HCT116 (cell line): ENCODE measurements around the gene OGG1. TPM values are rescaled to one million over a fixed set of nuclear protein-coding genes. Genes with fewer than 3 reads are reported as not detected.

Experiments
- ATAC-seq: fragments of 200-7000 bp; cut with Tn5 transposase; 2 replicates; pipeline ENCODE4 v1.9.1; 2020; ENCODE audit warnings: mild to moderate bottlenecking, moderate library complexity
- BruUV-seq: library from RNA; stranded (reverse); fragments of 400-500 nt; replicated peaks from 2 replicates; lab custom pipeline; 2021; lab: Mats Ljungman, UMichigan
- CTCF ChIA-PET: fragments of 300-600 bp; sonication (Branson Sonifier 250); formaldehyde crosslinking; loops from one replicate; lab custom pipeline; 2021; ENCODE audit warnings: antibody characterized with exemption; lab: Charles Lee
- POLR2A ChIA-PET: fragments of 300-600, 350-600 bp; sonication (Branson Sonifier 250); formaldehyde crosslinking; loops from one replicate; lab custom pipeline; 2021; ENCODE audit warnings: antibody characterized with exemption; lab: Charles Lee
- RAD21 ChIA-PET, 2 experiments: fragments of 300-600 bp; sonication (Branson Sonifier 250); formaldehyde crosslinking; loops; one replicate each; lab custom pipeline; 2023; ENCODE audit warnings: low total read pairs in 2 of 2; ENCODE audit not compliant: uncharacterized antibody in 2 of 2, unreplicated experiment in 2 of 2, low non-redundant PET in 1 of 2; lab: Charles Lee
- DNase-seq: peaks from one replicate; pipeline ENCODE4 v3.0.0-alpha.2; 2010; ENCODE audit warnings: low read depth, low spot score
- H2AFZ ChIP-seq: fragments of 200-600 bp; shearing (Covaris generic), sonication (generic); 2 replicates; pipeline ENCODE4 v1.6.1; 2017; ENCODE audit warnings: low read depth, mixed run types, mixed read lengths, antibody characterized with exemption, low read length; ENCODE audit not compliant: poor library complexity, severe bottlenecking
- H3K27ac ChIP-seq: 2 replicates; pipeline ENCODE4 v1.5.1; 2012; ENCODE audit warnings: low read depth, low read length
- H3K27me3 ChIP-seq: fragments of 200-600 bp; sonication (generic); 2 replicates; pipeline ENCODE4 v1.6.1; 2016; ENCODE audit warnings: mixed run types, low read length, mixed read lengths; ENCODE audit not compliant: insufficient read depth
- H3K36me3 ChIP-seq, 2 experiments: fragments of 200-500 bp in 1 of 2; fragments of 200-600 bp in 1 of 2; sonication (Bioruptor generic) in 1 of 2; sonication (generic) in 1 of 2; 2 replicates each; pipeline versions ENCODE4 v1.5.1 to v1.6.1; 2014 to 2016; ENCODE audit warnings: low read length in 2 of 2, inconsistent platforms in 1 of 2, mixed read lengths in 1 of 2, mixed run types in 1 of 2; ENCODE audit not compliant: insufficient read depth in 2 of 2, control insufficient read depth in 1 of 2
- H3K4me1 ChIP-seq, 2 experiments: fragments of 200-600 bp in 1 of 2; sonication (generic) in 1 of 2; 2 replicates each; pipeline versions ENCODE4 v1.5.1 to v1.6.1; 2012 to 2017; ENCODE audit warnings: low read length in 2 of 2, inconsistent platforms in 1 of 2, mild to moderate bottlenecking in 1 of 2, mixed read lengths in 1 of 2, mixed run types in 1 of 2, moderate library complexity in 1 of 2; ENCODE audit not compliant: insufficient read depth in 2 of 2, control insufficient read depth in 1 of 2
- H3K4me2 ChIP-seq: fragments of 200-600 bp; sonication (generic); 2 replicates; pipeline ENCODE4 v1.6.1; 2017; ENCODE audit warnings: mixed run types, low read length, mixed read lengths
- H3K4me3 ChIP-seq, 2 experiments: fragments of 200-600 bp in 1 of 2; sonication (generic) in 1 of 2; replicated peaks in 1 of 2; 2 replicates each; pipeline ENCODE4 v1.5.1; 2011 to 2016; ENCODE audit warnings: low read length in 2 of 2, control low read depth in 1 of 2, low read depth in 1 of 2, mild to moderate bottlenecking in 1 of 2, mixed read lengths in 1 of 2, mixed run types in 1 of 2
- H3K79me2 ChIP-seq: fragments of 200-600 bp; sonication (generic); 2 replicates; pipeline ENCODE4 v1.6.1; 2017; ENCODE audit warnings: mild to moderate bottlenecking, mixed run types, low read length, moderate library complexity, mixed read lengths; ENCODE audit not compliant: insufficient read depth
- H3K9ac ChIP-seq: fragments of 200-600 bp; sonication (generic); 2 replicates; pipeline ENCODE4 v1.6.1; 2016; ENCODE audit warnings: low read length, mixed read lengths
- H3K9me2 ChIP-seq: fragments of 200-600 bp; sonication (generic), shearing (Covaris generic); 2 replicates; pipeline ENCODE4 v1.6.1; 2017; ENCODE audit warnings: mixed run types, mild to moderate bottlenecking, moderate library complexity; ENCODE audit not compliant: insufficient read depth
- H3K9me3 ChIP-seq, 2 experiments: fragments of 200-500 bp in 1 of 2; fragments of 200-600 bp in 1 of 2; sonication (Bioruptor generic) in 1 of 2; sonication (generic) in 1 of 2; 2 replicates each; pipeline ENCODE4 v1.6.1; 2014 to 2017; ENCODE audit warnings: low read length in 2 of 2, mixed read lengths in 2 of 2, inconsistent platforms in 1 of 2, low read depth in 1 of 2, mild to moderate bottlenecking in 1 of 2, mixed run types in 1 of 2, moderate library complexity in 1 of 2; ENCODE audit not compliant: control insufficient read depth in 1 of 2, insufficient read depth in 1 of 2
- H4K20me1 ChIP-seq: fragments of 200-600 bp; sonication (generic), shearing (Covaris generic); 2 replicates; pipeline ENCODE4 v1.6.1; 2017; ENCODE audit warnings: mixed run types, mild to moderate bottlenecking, moderate library complexity; ENCODE audit not compliant: insufficient read depth
- CBX3 ChIP-seq: IDR thresholded peaks from 2 replicates; pipeline ENCODE4 v1.6.1; 2012; ENCODE audit warnings: low read depth
- EZH2 ChIP-seq: fragments of 200-600 bp; sonication (generic); IDR thresholded peaks from 2 replicates; pipeline ENCODE4 v1.6.1; 2017; ENCODE audit warnings: antibody characterized with exemption, mixed run types
- EZH2phosphoT487 ChIP-seq: fragments of 200-600 bp; IDR thresholded peaks from 2 replicates; pipeline ENCODE4 v1.6.1; 2018; ENCODE audit warnings: antibody characterized with exemption, borderline replicate concordance
- JUND ChIP-seq: IDR thresholded peaks from 2 replicates; pipeline ENCODE4 v1.6.1; 2012
- POLR2AphosphoS5 ChIP-seq: IDR thresholded peaks from 2 replicates; pipeline ENCODE4 v1.6.1; 2011; ENCODE audit warnings: mild to moderate bottlenecking, low read depth, low read length, moderate library complexity
- SIN3A ChIP-seq: IDR thresholded peaks from 2 replicates; pipeline ENCODE4 v1.6.1; 2012; ENCODE audit warnings: low read depth
- TCF7L2 ChIP-seq: IDR thresholded peaks from 2 replicates; pipeline ENCODE4 v1.7.0; 2011; ENCODE audit warnings: borderline replicate concordance, inconsistent platforms; ENCODE audit not compliant: insufficient read depth, insufficient read length; ENCODE audit errors: extremely low read depth
- intact Hi-C: fragments of 100-400 bp; cut with micrococcal nuclease; formaldehyde crosslinking; loops from 2 replicates; pipeline ENCODE4 v1.10.0; 2022
- total RNA-seq: library from RNA; stranded (reverse); gene quantifications from one replicate; pipeline ENCODE4 v1.2.1, GENCODE V29; 2021; ENCODE audit not compliant: unreplicated experiment
- TF ChIP-seq, protein P1 (sequence below), 3 experiments: fragments of 200-600 bp in 1 of 3; sonication (generic) in 1 of 3; IDR thresholded peaks in 2 of 3; conservative IDR thresholded peaks in 1 of 3; 2 replicates each; pipeline ENCODE4 v1.5.1; 2012 to 2017; ENCODE audit warnings: low read depth in 2 of 3, low read length in 2 of 3, antibody characterized with exemption in 1 of 3, borderline replicate concordance in 1 of 3, control low read depth in 1 of 3, mild to moderate bottlenecking in 1 of 3, mixed read lengths in 1 of 3, mixed run types in 1 of 3, moderate library complexity in 1 of 3; ENCODE audit not compliant: insufficient read depth in 1 of 3

OGG1 gene
- total RNA-seq, 1 experiment from 2014 or later: 16.3 TPM

DNA sequence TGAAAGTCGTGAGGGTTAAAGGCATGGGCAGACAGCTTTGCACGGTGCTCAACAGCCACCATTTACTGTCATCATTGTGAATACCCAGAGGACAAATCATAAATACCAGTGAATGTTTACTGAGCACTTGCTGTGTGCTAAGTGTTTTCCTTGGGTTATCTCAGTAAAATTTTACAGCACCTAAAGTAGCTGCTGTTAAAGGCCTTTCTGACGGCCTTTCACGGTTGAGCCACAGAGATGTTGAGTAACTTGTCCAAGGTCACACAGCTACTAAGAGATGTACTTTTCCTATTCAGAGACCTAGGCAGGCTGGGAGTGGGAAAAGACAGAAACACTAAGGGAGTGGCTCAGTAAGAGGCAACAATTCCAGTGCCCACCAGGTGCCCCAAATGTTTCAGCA is 46.5 kb upstream of the OGG1 start:
- no peak overlapping the region for H3K27ac ChIP-seq
- H3K27me3 ChIP-seq: no peaks in the 10 kb centered on the region
- H3K4me2 ChIP-seq: no peak overlapping the region
- peaks cover 0 to 9% of the 10 kb centered on the region in 2 experiments; a peak in 2 of 4 replicates for H3K4me1 ChIP-seq
- TF ChIP-seq JUND (no peak), EZH2 (no peak), TCF7L2 (no peak), POLR2AphosphoS5 (no peak), CBX3 (no peak)
- TF ChIP-seq, protein P1, sequence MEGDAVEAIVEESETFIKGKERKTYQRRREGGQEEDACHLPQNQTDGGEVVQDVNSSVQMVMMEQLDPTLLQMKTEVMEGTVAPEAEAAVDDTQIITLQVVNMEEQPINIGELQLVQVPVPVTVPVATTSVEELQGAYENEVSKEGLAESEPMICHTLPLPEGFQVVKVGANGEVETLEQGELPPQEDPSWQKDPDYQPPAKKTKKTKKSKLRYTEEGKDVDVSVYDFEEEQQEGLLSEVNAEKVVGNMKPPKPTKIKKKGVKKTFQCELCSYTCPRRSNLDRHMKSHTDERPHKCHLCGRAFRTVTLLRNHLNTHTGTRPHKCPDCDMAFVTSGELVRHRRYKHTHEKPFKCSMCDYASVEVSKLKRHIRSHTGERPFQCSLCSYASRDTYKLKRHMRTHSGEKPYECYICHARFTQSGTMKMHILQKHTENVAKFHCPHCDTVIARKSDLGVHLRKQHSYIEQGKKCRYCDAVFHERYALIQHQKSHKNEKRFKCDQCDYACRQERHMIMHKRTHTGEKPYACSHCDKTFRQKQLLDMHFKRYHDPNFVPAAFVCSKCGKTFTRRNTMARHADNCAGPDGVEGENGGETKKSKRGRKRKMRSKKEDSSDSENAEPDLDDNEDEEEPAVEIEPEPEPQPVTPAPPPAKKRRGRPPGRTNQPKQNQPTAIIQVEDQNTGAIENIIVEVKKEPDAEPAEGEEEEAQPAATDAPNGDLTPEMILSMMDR (IDR thresholded peaks at IDR 0.05 in 2 of 3, conservative IDR thresholded peaks at IDR 0.05 in 1 of 3; ENCODE audit: borderline replicate concordance in 1 of 3, insufficient read depth in 1 of 3, low read depth in 2 of 3, low read length in 2 of 3): no peak
- ChIA-PET POLR2A (no interaction called here), CTCF (no interaction called here), RAD21 (no interaction called here)
- ATAC-seq (no peak), DNase-seq (no peak)
- intact Hi-C loops: no loop called here
- no peaks in the 10 kb centered on the region for H3K79me2 ChIP-seq
- H2AFZ ChIP-seq: no peak overlapping the region
- peaks cover 0 to 3% of the 10 kb centered on the region in 2 experiments; a peak in 1 of 4 replicates for H3K36me3 ChIP-seq
- no peak overlapping the region for H3K9ac ChIP-seq
- no peak overlapping the region for H3K4me3 ChIP-seq
- no peaks in the 10 kb centered on the region for H3K9me3 ChIP-seq
- no peaks in the 10 kb centered on the region for H3K9me2 ChIP-seq
- no peaks in the 10 kb centered on the region for H4K20me1 ChIP-seq
- BruUV-seq: no TSS peak

DNA sequence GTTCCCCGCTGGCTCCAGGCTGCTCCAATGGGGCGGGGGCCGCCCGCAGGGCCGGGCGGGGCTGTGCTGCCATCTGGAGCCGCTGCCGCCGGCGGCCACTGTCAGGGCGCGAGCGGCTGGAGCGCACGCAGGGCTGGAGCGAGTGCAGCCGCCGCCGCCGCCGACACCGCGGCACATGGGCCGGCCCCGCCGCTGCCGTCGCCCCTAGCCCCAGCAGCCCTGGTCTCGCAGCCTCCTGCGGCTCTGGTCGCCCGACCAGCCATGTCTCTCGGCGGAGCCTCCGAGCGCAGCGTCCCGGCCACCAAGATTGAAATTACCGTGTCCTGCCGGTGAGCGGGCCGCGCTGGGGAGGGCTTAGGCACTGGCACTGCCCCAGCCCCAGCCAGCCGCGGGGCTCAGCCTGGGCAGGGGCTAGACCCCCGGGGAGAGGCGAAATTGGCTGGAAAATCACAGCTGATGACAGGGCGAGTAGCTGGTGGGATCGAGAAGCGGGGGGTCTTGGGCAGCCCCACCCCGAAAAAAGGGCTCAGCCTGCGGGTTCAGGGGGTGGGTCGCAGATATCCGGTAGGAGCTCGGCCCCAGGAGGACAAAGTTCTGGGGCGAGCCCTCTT is 45.9 kb upstream of the OGG1 start, which contains the start of gene CPNE9:
TSS of gene CPNE9 (plus strand) at position 98 of the 611 bp plus-strand sequence. CDS start at position 262, 164 bp downstream.
- CTCF ChIA-PET: no interaction called here
- H3K27me3 ChIP-seq: no peaks in the 10 kb centered on the region
- H2AFZ ChIP-seq: no peak within 1 kb of the TSS
- no TSS peak for BruUV-seq
- peak within 1 kb of the TSS; percentile 70 for H3K4me2 ChIP-seq
- H3K27ac ChIP-seq: no peak within 1 kb of the TSS
- no peaks in the 10 kb centered on the region for H4K20me1 ChIP-seq
- no peak for TF ChIP-seq EZH2phosphoT487
- no peak for TF ChIP-seq SIN3A
- POLR2A ChIA-PET: no interaction called here
- no peaks in the 10 kb centered on the region for H3K9me3 ChIP-seq
- intact Hi-C loops: no loop called here
- no peak for DNase-seq
- H3K4me1 ChIP-seq: peaks cover 0 to 9% of the 10 kb centered on the region in 2 experiments; a peak in 2 of 4 replicates
- peak within 1 kb of the TSS; percentile 30; the same call in 1 of the 2 replicates for H3K9ac ChIP-seq
- H3K9me2 ChIP-seq: no peaks in the 10 kb centered on the region
- RAD21 ChIA-PET: no interaction called here
- no peaks in the 10 kb centered on the region for H3K79me2 ChIP-seq
- H3K4me3 ChIP-seq: peak within 1 kb of the TSS in 1 of 2 experiments; percentile 40; a peak in 3 of 4 replicates
- H3K36me3 ChIP-seq: peaks cover 0 to 3% of the 10 kb centered on the region in 2 experiments; a peak in 1 of 4 replicates
- ATAC-seq: no peak
